ENCODE measurements around the gene ACTL10. TPM values are rescaled to one million over a fixed set of nuclear protein-coding genes. Genes with fewer than 3 reads are reported as not detected.

Gene ACTL10
- total and polyA plus RNA-seq, 2 of the 13 experiments (the other 11 are each of a cell fraction or from before 2014, with no cell fraction given) = not detected

- TF ChIP-seq, protein P1, sequence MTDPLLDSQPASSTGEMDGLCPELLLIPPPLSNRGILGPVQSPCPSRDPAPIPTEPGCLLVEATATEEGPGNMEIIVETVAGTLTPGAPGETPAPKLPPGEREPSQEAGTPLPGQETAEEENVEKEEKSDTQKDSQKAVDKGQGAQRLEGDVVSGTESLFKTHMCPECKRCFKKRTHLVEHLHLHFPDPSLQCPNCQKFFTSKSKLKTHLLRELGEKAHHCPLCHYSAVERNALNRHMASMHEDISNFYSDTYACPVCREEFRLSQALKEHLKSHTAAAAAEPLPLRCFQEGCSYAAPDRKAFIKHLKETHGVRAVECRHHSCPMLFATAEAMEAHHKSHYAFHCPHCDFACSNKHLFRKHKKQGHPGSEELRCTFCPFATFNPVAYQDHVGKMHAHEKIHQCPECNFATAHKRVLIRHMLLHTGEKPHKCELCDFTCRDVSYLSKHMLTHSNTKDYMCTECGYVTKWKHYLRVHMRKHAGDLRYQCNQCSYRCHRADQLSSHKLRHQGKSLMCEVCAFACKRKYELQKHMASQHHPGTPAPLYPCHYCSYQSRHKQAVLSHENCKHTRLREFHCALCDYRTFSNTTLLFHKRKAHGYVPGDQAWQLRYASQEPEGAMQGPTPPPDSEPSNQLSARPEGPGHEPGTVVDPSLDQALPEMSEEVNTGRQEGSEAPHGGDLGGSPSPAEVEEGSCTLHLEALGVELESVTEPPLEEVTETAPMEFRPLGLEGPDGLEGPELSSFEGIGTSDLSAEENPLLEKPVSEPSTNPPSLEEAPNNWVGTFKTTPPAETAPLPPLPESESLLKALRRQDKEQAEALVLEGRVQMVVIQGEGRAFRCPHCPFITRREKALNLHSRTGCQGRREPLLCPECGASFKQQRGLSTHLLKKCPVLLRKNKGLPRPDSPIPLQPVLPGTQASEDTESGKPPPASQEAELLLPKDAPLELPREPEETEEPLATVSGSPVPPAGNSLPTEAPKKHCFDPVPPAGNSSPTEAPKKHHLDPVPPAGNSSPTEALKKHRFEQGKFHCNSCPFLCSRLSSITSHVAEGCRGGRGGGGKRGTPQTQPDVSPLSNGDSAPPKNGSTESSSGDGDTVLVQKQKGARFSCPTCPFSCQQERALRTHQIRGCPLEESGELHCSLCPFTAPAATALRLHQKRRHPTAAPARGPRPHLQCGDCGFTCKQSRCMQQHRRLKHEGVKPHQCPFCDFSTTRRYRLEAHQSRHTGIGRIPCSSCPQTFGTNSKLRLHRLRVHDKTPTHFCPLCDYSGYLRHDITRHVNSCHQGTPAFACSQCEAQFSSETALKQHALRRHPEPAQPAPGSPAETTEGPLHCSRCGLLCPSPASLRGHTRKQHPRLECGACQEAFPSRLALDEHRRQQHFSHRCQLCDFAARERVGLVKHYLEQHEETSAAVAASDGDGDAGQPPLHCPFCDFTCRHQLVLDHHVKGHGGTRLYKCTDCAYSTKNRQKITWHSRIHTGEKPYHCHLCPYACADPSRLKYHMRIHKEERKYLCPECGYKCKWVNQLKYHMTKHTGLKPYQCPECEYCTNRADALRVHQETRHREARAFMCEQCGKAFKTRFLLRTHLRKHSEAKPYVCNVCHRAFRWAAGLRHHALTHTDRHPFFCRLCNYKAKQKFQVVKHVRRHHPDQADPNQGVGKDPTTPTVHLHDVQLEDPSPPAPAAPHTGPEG (CRISPR knock-in tag; IDR thresholded peaks at IDR 0.05) = peak; percentile 83
- no peak for TF ChIP-seq ZNF709 (CRISPR knock-in tag; IDR thresholded peaks at IDR 0.05)
- TF ChIP-seq RARA (CRISPR knock-in tag; IDR thresholded peaks at IDR 0.05) = no peak
- TF ChIP-seq KDM3A (CRISPR knock-in tag; IDR thresholded peaks at IDR 0.05; ENCODE audit: low read depth) = no peak; the same call in 1 of the 2 replicates
- 0 out of 2 replicates have a peak, but pooled peaks have one; percentile 58 for TF ChIP-seq ZNF44 (CRISPR knock-in tag; IDR thresholded peaks at IDR 0.05)
- TF ChIP-seq SRF (IDR thresholded peaks at IDR 0.05; ENCODE audit: low read depth, low read length) = no peak
- TF ChIP-seq, protein P2, sequence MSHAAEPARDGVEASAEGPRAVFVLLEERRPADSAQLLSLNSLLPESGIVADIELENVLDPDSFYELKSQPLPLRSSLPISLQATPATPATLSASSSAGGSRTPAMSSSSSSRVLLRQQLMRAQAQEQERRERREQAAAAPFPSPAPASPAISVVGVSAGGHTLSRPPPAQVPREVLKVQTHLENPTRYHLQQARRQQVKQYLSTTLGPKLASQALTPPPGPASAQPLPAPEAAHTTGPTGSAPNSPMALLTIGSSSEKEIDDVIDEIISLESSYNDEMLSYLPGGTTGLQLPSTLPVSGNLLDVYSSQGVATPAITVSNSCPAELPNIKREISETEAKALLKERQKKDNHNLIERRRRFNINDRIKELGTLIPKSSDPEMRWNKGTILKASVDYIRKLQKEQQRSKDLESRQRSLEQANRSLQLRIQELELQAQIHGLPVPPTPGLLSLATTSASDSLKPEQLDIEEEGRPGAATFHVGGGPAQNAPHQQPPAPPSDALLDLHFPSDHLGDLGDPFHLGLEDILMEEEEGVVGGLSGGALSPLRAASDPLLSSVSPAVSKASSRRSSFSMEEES (CRISPR knock-in tag; IDR thresholded peaks at IDR 0.05) = 0 out of 2 replicates have a peak, but pooled peaks have one; percentile 30
- TF ChIP-seq ZNF383 (CRISPR knock-in tag; IDR thresholded peaks at IDR 0.05; ENCODE audit: borderline replicate concordance) = no peak
- peak; percentile 65; the same call in 1 of the 2 replicates for TF ChIP-seq ZKSCAN8 (CRISPR knock-in tag; IDR thresholded peaks at IDR 0.05; ENCODE audit: borderline replicate concordance)
- TF ChIP-seq, protein P3, sequence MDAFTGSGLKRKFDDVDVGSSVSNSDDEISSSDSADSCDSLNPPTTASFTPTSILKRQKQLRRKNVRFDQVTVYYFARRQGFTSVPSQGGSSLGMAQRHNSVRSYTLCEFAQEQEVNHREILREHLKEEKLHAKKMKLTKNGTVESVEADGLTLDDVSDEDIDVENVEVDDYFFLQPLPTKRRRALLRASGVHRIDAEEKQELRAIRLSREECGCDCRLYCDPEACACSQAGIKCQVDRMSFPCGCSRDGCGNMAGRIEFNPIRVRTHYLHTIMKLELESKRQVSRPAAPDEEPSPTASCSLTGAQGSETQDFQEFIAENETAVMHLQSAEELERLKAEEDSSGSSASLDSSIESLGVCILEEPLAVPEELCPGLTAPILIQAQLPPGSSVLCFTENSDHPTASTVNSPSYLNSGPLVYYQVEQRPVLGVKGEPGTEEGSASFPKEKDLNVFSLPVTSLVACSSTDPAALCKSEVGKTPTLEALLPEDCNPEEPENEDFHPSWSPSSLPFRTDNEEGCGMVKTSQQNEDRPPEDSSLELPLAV (CRISPR knock-in tag; conservative IDR thresholded peaks at IDR 0.05; ENCODE audit: low read depth) = no peak; the same call in 1 of the 2 replicates
- 0 out of 2 replicates have a peak, but pooled peaks have one; percentile 11 for TF ChIP-seq TMF1 (CRISPR knock-in tag; IDR thresholded peaks at IDR 0.05; ENCODE audit: low read depth)
- no peak; the same call in 1 of the 2 replicates for TF ChIP-seq NR1H2 (CRISPR knock-in tag; IDR thresholded peaks at IDR 0.05; ENCODE audit: borderline replicate concordance, low read depth)
- no peak for TF ChIP-seq ZNF652 (CRISPR knock-in tag; IDR thresholded peaks at IDR 0.05; ENCODE audit: borderline replicate concordance, low read depth)
- peak; percentile 57; the same call in 1 of the 2 replicates for TF ChIP-seq ARNT2 (CRISPR knock-in tag; IDR thresholded peaks at IDR 0.05; ENCODE audit: low read depth)
- peak; percentile 71; the same call in 1 of the 2 replicates for TF ChIP-seq MEIS2 (CRISPR knock-in tag; IDR thresholded peaks at IDR 0.05)
- TF ChIP-seq, protein P4, sequence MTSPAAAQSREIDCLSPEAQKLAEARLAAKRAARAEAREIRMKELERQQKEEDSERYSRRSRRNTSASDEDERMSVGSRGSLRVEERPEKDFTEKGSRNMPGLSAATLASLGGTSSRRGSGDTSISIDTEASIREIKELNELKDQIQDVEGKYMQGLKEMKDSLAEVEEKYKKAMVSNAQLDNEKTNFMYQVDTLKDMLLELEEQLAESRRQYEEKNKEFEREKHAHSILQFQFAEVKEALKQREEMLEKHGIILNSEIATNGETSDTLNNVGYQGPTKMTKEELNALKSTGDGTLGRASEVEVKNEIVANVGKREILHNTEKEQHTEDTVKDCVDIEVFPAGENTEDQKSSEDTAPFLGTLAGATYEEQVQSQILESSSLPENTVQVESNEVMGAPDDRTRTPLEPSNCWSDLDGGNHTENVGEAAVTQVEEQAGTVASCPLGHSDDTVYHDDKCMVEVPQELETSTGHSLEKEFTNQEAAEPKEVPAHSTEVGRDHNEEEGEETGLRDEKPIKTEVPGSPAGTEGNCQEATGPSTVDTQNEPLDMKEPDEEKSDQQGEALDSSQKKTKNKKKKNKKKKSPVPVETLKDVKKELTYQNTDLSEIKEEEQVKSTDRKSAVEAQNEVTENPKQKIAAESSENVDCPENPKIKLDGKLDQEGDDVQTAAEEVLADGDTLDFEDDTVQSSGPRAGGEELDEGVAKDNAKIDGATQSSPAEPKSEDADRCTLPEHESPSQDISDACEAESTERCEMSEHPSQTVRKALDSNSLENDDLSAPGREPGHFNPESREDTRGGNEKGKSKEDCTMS (CRISPR knock-in tag; conservative IDR thresholded peaks at IDR 0.05) = no peak
- TF ChIP-seq SUZ12 (IDR thresholded peaks at IDR 0.05; ENCODE audit: low read depth, low read length) = no peak
These were observed 18.8 kb downstream of the ACTL10 start (continued) for GRCh38 chr20:33685328-33686099.
